PC-9 (cell line): ENCODE data around the gene AUTS2.

Experiments used
- EZH2 ChIP-seq: fragments of 200-600 bp; sonication (generic); IDR thresholded peaks from 2 replicates; pipeline ENCODE4 v1.8.0; 2017; ENCODE audit warnings: antibody characterized with exemption, low read depth
- TF ChIP-seq, protein P1 (sequence below): fragments of 200-600 bp; sonication (generic); conservative IDR thresholded peaks from 2 replicates; pipeline ENCODE4 v1.6.1; 2017; ENCODE audit warnings: mixed run types, antibody characterized with exemption, mild to moderate bottlenecking, moderate library complexity

DNA sequence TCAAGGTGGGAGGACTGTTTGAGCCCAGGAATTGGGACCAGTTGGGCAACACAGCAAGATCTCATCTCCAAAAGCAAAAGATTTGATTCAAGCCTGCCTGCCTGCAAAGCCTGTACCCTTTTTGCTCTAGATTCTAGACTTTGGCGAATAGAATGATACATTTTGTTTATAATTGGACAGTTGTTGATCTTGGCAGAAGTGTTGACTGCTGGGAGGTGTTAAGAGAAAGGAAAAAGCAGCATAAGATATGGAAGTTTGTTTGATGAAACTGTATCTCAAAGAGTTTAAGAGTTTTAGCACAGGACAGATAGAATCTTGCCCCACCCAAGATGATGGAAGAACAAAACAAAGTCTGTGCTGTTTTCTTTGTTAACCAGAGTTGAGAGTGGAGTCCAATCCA lies 224.1 kb downstream of the AUTS2 start:
- TF ChIP-seq, protein P1, sequence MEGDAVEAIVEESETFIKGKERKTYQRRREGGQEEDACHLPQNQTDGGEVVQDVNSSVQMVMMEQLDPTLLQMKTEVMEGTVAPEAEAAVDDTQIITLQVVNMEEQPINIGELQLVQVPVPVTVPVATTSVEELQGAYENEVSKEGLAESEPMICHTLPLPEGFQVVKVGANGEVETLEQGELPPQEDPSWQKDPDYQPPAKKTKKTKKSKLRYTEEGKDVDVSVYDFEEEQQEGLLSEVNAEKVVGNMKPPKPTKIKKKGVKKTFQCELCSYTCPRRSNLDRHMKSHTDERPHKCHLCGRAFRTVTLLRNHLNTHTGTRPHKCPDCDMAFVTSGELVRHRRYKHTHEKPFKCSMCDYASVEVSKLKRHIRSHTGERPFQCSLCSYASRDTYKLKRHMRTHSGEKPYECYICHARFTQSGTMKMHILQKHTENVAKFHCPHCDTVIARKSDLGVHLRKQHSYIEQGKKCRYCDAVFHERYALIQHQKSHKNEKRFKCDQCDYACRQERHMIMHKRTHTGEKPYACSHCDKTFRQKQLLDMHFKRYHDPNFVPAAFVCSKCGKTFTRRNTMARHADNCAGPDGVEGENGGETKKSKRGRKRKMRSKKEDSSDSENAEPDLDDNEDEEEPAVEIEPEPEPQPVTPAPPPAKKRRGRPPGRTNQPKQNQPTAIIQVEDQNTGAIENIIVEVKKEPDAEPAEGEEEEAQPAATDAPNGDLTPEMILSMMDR: no peak
- TF ChIP-seq EZH2: no peak
